Measurements from ENCODE around the gene ANK2.

DNA sequence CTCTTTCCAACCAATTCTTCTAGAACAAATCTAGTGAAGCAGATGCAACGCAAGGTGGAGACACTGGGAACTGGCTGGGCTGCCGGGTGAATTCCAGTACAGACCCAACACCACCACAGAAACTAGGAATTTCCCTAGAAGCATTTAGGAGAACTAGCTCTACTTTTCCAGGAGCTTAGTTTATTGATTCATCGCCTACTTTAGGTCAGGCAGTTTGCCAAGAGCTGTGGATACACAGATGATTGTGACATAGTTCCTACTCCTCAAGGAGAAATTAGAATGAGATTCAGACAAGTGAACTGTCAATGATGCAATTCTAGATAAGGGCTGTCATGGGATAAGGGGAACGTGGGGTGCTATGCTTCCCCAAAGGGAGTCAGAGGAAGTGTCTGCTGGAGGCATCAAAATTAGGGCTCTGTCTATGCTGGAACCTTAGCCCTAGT is 362.1 kb downstream of the ANK2 start:
- TF ChIP-seq POLR2A (IDR thresholded peaks at IDR 0.05), result no peak
- no peak for TF ChIP-seq EP300 (IDR thresholded peaks at IDR 0.05; ENCODE audit: low read depth)
- TF ChIP-seq, protein P1, sequence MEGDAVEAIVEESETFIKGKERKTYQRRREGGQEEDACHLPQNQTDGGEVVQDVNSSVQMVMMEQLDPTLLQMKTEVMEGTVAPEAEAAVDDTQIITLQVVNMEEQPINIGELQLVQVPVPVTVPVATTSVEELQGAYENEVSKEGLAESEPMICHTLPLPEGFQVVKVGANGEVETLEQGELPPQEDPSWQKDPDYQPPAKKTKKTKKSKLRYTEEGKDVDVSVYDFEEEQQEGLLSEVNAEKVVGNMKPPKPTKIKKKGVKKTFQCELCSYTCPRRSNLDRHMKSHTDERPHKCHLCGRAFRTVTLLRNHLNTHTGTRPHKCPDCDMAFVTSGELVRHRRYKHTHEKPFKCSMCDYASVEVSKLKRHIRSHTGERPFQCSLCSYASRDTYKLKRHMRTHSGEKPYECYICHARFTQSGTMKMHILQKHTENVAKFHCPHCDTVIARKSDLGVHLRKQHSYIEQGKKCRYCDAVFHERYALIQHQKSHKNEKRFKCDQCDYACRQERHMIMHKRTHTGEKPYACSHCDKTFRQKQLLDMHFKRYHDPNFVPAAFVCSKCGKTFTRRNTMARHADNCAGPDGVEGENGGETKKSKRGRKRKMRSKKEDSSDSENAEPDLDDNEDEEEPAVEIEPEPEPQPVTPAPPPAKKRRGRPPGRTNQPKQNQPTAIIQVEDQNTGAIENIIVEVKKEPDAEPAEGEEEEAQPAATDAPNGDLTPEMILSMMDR (IDR thresholded peaks at IDR 0.05), result no peak
- no peak for TF ChIP-seq POLR2AphosphoS5 (IDR thresholded peaks at IDR 0.05)
